Smooth muscle cell (in vitro differentiated cells): ENCODE measurements around the gene PDLIM4. TPM values are rescaled to one million over a fixed set of nuclear protein-coding genes. Genes with fewer than 3 reads are reported as not detected.
A peak's percentile ranks its signal among the peaks of the same experiment; 100 is the strongest.

ENCODE experiments used
- DNase-seq: peaks from one replicate; lab custom pipeline; 2025; ENCODE audit not compliant: unreplicated experiment; lab: John Stamatoyannopoulos, UW
- H2AFZ ChIP-seq: fragments of 200-600 bp; sonication (generic); 2 replicates; pipeline ENCODE4 v1.6.0; 2016; ENCODE audit warnings: antibody characterized with exemption, low read depth, mild to moderate bottlenecking
- H3F3A ChIP-seq: fragments of 200-600 bp; sonication (generic); 2 replicates; pipeline ENCODE4 v1.6.0; 2017; ENCODE audit warnings: antibody characterized with exemption, low read depth
- H3K27ac ChIP-seq: fragments of 200-600 bp; sonication (generic); 2 replicates; pipeline ENCODE4 v1.5.1; 2016; ENCODE audit warnings: low read depth, mild to moderate bottlenecking
- H3K27me3 ChIP-seq: fragments of 200-600 bp; sonication (generic); 2 replicates; pipeline ENCODE4 v1.6.1; 2016; ENCODE audit warnings: low read depth, mild to moderate bottlenecking
- H3K36me3 ChIP-seq: fragments of 200-600 bp; sonication (generic); 2 replicates; pipeline ENCODE4 v1.5.1; 2016; ENCODE audit warnings: low read depth
- H3K4me1 ChIP-seq: fragments of 200-600 bp; sonication (generic); 2 replicates; pipeline ENCODE4 v1.5.1; 2016; ENCODE audit warnings: low read depth
- H3K4me2 ChIP-seq: fragments of 200-600 bp; sonication (generic); 2 replicates; pipeline ENCODE4 v1.6.0; 2016; ENCODE audit warnings: mild to moderate bottlenecking
- H3K4me3 ChIP-seq: fragments of 200-600 bp; sonication (generic); 2 replicates; pipeline ENCODE4 v1.5.1; 2016; ENCODE audit warnings: mild to moderate bottlenecking
- H3K79me2 ChIP-seq: fragments of 200-600 bp; sonication (generic); 2 replicates; pipeline ENCODE4 v1.6.0; 2016; ENCODE audit warnings: low read depth, mild to moderate bottlenecking
- H3K9ac ChIP-seq: fragments of 200-600 bp; sonication (generic); 2 replicates; pipeline ENCODE4 v1.6.0; 2016; ENCODE audit warnings: low read depth
- H3K9me3 ChIP-seq: fragments of 200-600 bp; sonication (generic); replicated peaks from 2 replicates; pipeline ENCODE4 v1.5.1; 2016; ENCODE audit warnings: low read depth
- H4K20me1 ChIP-seq: fragments of 200-600 bp; sonication (generic); 2 replicates; pipeline ENCODE4 v1.6.0; 2016; ENCODE audit warnings: low read depth
- WGBS: methylation state at CpG from one replicate; pipeline ENCODE4 v1.1.7; 2016; ENCODE audit warnings: low lambda C conversion rate; 5-methylcytosine and 5-hydroxymethylcytosine counted together
- polyA plus RNA-seq: library from polyadenylated mRNA; unstranded; fragments of >200 nt; fragmentation: Nextera tagmentation; extraction: Ambion mirVana; gene quantifications from 2 replicates; pipeline ENCODE4 v1.2.1, GENCODE V29; 2016
- total RNA-seq: library from RNA; depleted of rRNA; stranded (reverse); fragments of >200 nt; gene quantifications from 2 replicates; pipeline ENCODE4 v1.2.3, GENCODE V29; 2014
- TF ChIP-seq, protein P1 (sequence below): fragments of 200-600 bp; sonication (generic); IDR thresholded peaks from 2 replicates; pipeline ENCODE4 v1.5.1; 2017; ENCODE audit warnings: borderline replicate concordance, mild to moderate bottlenecking, antibody characterized with exemption; ENCODE audit not compliant: insufficient read depth, poor library complexity, severe bottlenecking

Gene PDLIM4
- total and polyA plus RNA-seq, 2 experiments from 2014 or later: 93.8 to 275 TPM

DNA sequence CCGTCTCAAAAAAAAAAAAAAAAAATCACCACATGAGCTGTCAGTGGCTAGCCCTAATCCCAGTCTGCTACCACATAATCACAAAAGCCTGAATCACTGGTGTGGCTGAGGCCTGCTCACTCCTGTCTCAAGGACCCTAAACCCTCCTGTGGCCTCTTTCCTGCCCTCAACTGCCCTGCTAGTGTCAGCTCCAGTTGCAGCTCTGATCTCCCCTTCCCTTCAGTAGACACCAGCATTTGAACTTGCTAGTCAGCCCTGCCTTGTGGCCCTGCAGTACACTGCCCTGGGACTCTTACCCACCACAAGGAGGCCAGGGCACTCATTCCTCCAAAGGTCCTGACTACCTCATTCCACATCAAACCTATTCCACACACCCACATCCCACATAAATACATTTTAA, 20.4 kb upstream of the PDLIM4 start:
- Histone ChIP-seq H3K36me3 (no peaks in the 10 kb centered on the region), H4K20me1 (no peaks in the 10 kb centered on the region), H3K4me3 (no peak overlapping the region), H3K27me3 (no peaks in the 10 kb centered on the region), H3K9ac (no peak overlapping the region), H3K9me3 (no peaks in the 10 kb centered on the region), H3K4me1 (peaks cover 3% of the 10 kb centered on the region), H3F3A (peaks cover 15% of the 10 kb centered on the region), H3K27ac (peak overlapping the region; percentile 87), H2AFZ (no peak overlapping the region), H3K79me2 (no peaks in the 10 kb centered on the region), H3K4me2 (peak overlapping the region; percentile 53)
- no peak for DNase-seq
- WGBS: 7% methylated on average over 1 of the region's 1 CpG
- TF ChIP-seq, protein P1, sequence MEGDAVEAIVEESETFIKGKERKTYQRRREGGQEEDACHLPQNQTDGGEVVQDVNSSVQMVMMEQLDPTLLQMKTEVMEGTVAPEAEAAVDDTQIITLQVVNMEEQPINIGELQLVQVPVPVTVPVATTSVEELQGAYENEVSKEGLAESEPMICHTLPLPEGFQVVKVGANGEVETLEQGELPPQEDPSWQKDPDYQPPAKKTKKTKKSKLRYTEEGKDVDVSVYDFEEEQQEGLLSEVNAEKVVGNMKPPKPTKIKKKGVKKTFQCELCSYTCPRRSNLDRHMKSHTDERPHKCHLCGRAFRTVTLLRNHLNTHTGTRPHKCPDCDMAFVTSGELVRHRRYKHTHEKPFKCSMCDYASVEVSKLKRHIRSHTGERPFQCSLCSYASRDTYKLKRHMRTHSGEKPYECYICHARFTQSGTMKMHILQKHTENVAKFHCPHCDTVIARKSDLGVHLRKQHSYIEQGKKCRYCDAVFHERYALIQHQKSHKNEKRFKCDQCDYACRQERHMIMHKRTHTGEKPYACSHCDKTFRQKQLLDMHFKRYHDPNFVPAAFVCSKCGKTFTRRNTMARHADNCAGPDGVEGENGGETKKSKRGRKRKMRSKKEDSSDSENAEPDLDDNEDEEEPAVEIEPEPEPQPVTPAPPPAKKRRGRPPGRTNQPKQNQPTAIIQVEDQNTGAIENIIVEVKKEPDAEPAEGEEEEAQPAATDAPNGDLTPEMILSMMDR: peak; percentile 37

- DNase-seq: no peak
- Histone ChIP-seq H3K4me3 (no peak overlapping the region), H3K79me2 (no peaks in the 10 kb centered on the region), H3K27me3 (no peaks in the 10 kb centered on the region), H2AFZ (no peak overlapping the region), H3K4me1 (peaks cover 3% of the 10 kb centered on the region), H4K20me1 (no peaks in the 10 kb centered on the region), H3K4me2 (peak overlapping the region; percentile 53), H3K27ac (peak overlapping the region; percentile 87), H3F3A (peaks cover 15% of the 10 kb centered on the region), H3K36me3 (no peaks in the 10 kb centered on the region), H3K9ac (peak overlapping the region; percentile 6), H3K9me3 (no peaks in the 10 kb centered on the region)
- WGBS: 83% methylated on average over 4 of the region's 4 CpGs
- TF ChIP-seq, protein P1: no peak
Observed at GRCh38 chr5:132237670-132238069, 19.8 kb upstream of the PDLIM4 start.

GRCh38 chr5:132238169-132238744, 19.2 kb upstream of the PDLIM4 start:
- peak overlapping the region; percentile 53 for H3K4me2 ChIP-seq
- no peaks in the 10 kb centered on the region for H3K36me3 ChIP-seq
- no peaks in the 10 kb centered on the region for H3K27me3 ChIP-seq
- H3F3A ChIP-seq: peaks cover 15% of the 10 kb centered on the region
- peak overlapping the region; percentile 87 for H3K27ac ChIP-seq
- peak; percentile 45 for DNase-seq
- TF ChIP-seq, protein P1: peak; percentile 77
- 45% methylated on average over 1 of the region's 1 CpG for WGBS
- no peak overlapping the region for H3K4me3 ChIP-seq
- peak overlapping the region; percentile 6 for H3K9ac ChIP-seq
- no peaks in the 10 kb centered on the region for H4K20me1 ChIP-seq
- H3K79me2 ChIP-seq: no peaks in the 10 kb centered on the region
- no peaks in the 10 kb centered on the region for H3K9me3 ChIP-seq
- no peak overlapping the region for H2AFZ ChIP-seq
- peaks cover 3% of the 10 kb centered on the region for H3K4me1 ChIP-seq

GRCh38 chr5:132238901-132239500, 18.5 kb upstream of the PDLIM4 start:
- H3F3A ChIP-seq: peaks cover 15% of the 10 kb centered on the region
- no peaks in the 10 kb centered on the region for H4K20me1 ChIP-seq
- no peak overlapping the region for H3K9ac ChIP-seq
- no peak overlapping the region for H3K27ac ChIP-seq
- no peaks in the 10 kb centered on the region for H3K79me2 ChIP-seq
- no peak overlapping the region for H2AFZ ChIP-seq
- H3K36me3 ChIP-seq: no peaks in the 10 kb centered on the region
- no peak for DNase-seq
- WGBS: 59% methylated on average over 1 of the region's 1 CpG
- no peaks in the 10 kb centered on the region for H3K9me3 ChIP-seq
- H3K4me3 ChIP-seq: no peak overlapping the region
- no peaks in the 10 kb centered on the region for H3K27me3 ChIP-seq
- TF ChIP-seq, protein P1: no peak
- H3K4me1 ChIP-seq: peaks cover 3% of the 10 kb centered on the region
- H3K4me2 ChIP-seq: no peak overlapping the region
